Mucosa of descending colon (tissue), 3 donors: ENCODE data around the gene CDH12. TPM values are rescaled to one million over a fixed set of nuclear protein-coding genes. Genes with fewer than 3 reads are reported as not detected.

Experiments
- ATAC-seq: fragments of 200-7000 bp; cut with Tn5 transposase; one replicate; pipeline ENCODE4 v1.9.1; 2020; ENCODE audit warnings: mild to moderate bottlenecking, moderate library complexity
- DNase-seq, 3 donors: peaks; one replicate each; pipeline ENCODE4 v3.0.0-alpha.2; 2020
- H3K36me3 ChIP-seq: fragments of 200-600 bp; one replicate; pipeline ENCODE4 v1.8.0; 2021; ENCODE audit warnings: low read depth, mild to moderate bottlenecking
- H3K4me1 ChIP-seq: fragments of 200-600 bp; one replicate; pipeline ENCODE4 v1.8.0; 2021; ENCODE audit warnings: low read depth, mild to moderate bottlenecking
- H3K4me3 ChIP-seq: fragments of 200-600 bp; one replicate; pipeline ENCODE4 v1.8.0; 2021; ENCODE audit warnings: mild to moderate bottlenecking
- H3K9me3 ChIP-seq: fragments of 200-600 bp; one replicate; pipeline ENCODE4 v1.8.0; 2021; ENCODE audit warnings: mild to moderate bottlenecking
- CTCF ChIP-seq: fragments of 200-600 bp; IDR thresholded peaks from one replicate; pipeline ENCODE4 v1.8.0; 2022; ENCODE audit warnings: antibody characterized with exemption, mild to moderate bottlenecking
- intact Hi-C, 2 donors: fragments of 100-400 bp; cut with DNase I in 1 of 2; cut with micrococcal nuclease in 1 of 2; formaldehyde crosslinking; loops; one replicate each; pipeline versions ENCODE4 v1.11.0 to v1.11.1; 2022; cut with DNase I, micrococcal nuclease
- total RNA-seq, 3 donors: library from RNA; stranded (reverse); fragmentation: NEBNext Ultra II Directional in 2 of 3; extraction: Animal tissue kit (Norgen Biotek cat#: 25700) in 2 of 3; gene quantifications; one replicate each; pipeline versions ENCODE4 v1.2.1 to v1.2.4, GENCODE V29; 2021 to 2023
- donor health status: DM: no; HTN: no; CAD: no; lungs with moderate emphysema.
- donor health status: DM: no; HTN: no; CAD: no.
- donor health status: DM: no; HTN: yes; CAD: no.

CDH12 gene
- total RNA-seq, 3 donors from 2014 or later: 0.14 TPM; not detected in 2

GRCh38 chr5:22650511-22650910 lies 202.6 kb downstream of the CDH12 start:
- no peak for DNase-seq
- intact Hi-C loops: no loop called here
- Histone ChIP-seq H3K4me3 (no peak overlapping the region), H3K9me3 (no peaks in the 10 kb centered on the region), H3K4me1 (no peaks in the 10 kb centered on the region), H3K36me3 (no peaks in the 10 kb centered on the region)
- ATAC-seq: no peak
- no peak for TF ChIP-seq CTCF

DNA sequence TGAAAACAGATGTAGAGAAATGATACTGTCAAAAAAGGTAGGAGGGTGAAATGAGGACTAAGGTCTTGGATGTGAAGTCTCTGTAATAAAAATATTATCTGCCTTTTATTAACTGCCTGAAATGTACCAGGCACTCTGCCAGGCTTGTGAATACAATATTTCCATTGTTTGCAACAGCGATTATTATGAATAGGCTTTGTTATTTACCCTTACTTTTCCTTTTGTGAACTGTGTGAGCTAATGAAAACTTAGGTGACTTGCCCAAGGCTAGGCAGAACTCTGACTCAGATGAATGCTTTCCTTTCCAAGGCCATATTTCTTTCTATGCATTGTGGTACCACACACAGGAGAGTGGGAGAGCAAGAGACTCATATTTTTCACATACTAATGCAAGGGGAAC lies 204.1 kb downstream of the CDH12 start:
- DNase-seq (no peak), ATAC-seq (no peak)
- no peaks in the 10 kb centered on the region for H3K36me3 ChIP-seq
- intact Hi-C loops: no loop called here
- TF ChIP-seq CTCF: no peak
- no peak overlapping the region for H3K4me3 ChIP-seq
- H3K9me3 ChIP-seq: no peaks in the 10 kb centered on the region
- H3K4me1 ChIP-seq: no peaks in the 10 kb centered on the region

GRCh38 chr5:22644859-22645258 lies 208.3 kb downstream of the CDH12 start:
- Histone ChIP-seq H3K4me1 (no peaks in the 10 kb centered on the region), H3K4me3 (no peak overlapping the region), H3K36me3 (no peaks in the 10 kb centered on the region), H3K9me3 (no peaks in the 10 kb centered on the region)
- intact Hi-C loops: no loop called here
- DNase-seq (no peak), ATAC-seq (no peak)
- TF ChIP-seq CTCF: no peak

GRCh38 chr5:22643356-22643755 lies 209.8 kb downstream of the CDH12 start:
- no peaks in the 10 kb centered on the region for H3K36me3 ChIP-seq
- no peaks in the 10 kb centered on the region for H3K9me3 ChIP-seq
- DNase-seq: no peak
- intact Hi-C loops: no loop called here
- no peak overlapping the region for H3K4me3 ChIP-seq
- ATAC-seq: no peak
- H3K4me1 ChIP-seq: no peaks in the 10 kb centered on the region
- TF ChIP-seq CTCF: no peak

DNA sequence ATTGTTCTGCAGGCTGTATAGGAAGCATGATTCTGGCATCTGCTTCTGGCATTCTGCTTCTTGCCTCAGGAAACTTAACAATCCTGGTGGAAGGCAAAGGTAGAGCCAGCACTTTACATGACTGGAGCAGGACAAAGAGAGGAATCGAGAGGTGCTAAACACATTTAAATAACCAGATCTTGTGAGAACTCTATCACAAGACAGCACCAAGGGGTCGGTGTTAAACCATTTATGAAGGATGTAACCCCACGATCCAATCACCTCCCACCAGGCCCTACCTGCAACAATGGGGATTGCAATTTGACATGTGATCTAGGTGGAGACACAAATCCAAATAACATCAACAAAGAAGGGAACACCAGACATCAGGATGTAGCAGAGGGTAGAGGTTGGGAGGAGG lies 221.5 kb downstream of the CDH12 start:
- ATAC-seq (no peak), DNase-seq (no peak)

More for the DNA sequence above, 221.5 kb downstream of the CDH12 start:
- Histone ChIP-seq H3K9me3 (no peaks in the 10 kb centered on the region), H3K36me3 (no peaks in the 10 kb centered on the region), H3K4me1 (no peaks in the 10 kb centered on the region), H3K4me3 (no peak overlapping the region)
- intact Hi-C loops: no loop called here
- no peak for TF ChIP-seq CTCF
